GM21447 (cell line): ENCODE data around the gene NMT1.
A peak's percentile ranks its signal among the peaks of the same experiment; 100 is the strongest.

Experiments used
- ATAC-seq: cut with Tn5 transposase; IDR thresholded peaks from one replicate; pipeline ENCODE4 v1.9.1; 2021; ENCODE audit not compliant: unreplicated experiment

NMT1 gene

GRCh38 chr17:45060797-45061605 is at the start of gene NMT1:
TSS of gene NMT1 (plus strand) at chr17:45061317. CDS start at chr17:45061330, 13 bp downstream.
- peak; percentile 82 for ATAC-seq

DNA sequence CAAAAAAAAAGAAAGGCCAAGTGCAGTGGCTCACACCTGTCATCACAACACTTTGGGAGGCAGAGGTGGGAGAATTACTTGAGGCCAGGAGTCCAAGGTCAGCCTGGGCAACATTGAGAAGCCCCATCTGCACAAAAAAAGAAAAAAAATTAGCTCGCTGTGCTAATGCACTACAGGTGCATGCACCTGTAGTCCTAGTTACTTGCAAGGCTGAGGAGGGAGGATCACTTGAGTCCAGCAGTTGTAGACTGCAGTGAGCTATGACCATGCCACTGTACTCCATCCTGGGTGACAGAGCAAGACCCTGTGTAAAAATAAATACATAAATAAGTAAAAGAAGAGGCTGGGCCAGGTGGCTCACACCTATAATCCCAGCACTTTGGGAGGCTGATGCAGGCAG is 49.4 kb upstream of the NMT1 start:
- no peak for ATAC-seq

DNA sequence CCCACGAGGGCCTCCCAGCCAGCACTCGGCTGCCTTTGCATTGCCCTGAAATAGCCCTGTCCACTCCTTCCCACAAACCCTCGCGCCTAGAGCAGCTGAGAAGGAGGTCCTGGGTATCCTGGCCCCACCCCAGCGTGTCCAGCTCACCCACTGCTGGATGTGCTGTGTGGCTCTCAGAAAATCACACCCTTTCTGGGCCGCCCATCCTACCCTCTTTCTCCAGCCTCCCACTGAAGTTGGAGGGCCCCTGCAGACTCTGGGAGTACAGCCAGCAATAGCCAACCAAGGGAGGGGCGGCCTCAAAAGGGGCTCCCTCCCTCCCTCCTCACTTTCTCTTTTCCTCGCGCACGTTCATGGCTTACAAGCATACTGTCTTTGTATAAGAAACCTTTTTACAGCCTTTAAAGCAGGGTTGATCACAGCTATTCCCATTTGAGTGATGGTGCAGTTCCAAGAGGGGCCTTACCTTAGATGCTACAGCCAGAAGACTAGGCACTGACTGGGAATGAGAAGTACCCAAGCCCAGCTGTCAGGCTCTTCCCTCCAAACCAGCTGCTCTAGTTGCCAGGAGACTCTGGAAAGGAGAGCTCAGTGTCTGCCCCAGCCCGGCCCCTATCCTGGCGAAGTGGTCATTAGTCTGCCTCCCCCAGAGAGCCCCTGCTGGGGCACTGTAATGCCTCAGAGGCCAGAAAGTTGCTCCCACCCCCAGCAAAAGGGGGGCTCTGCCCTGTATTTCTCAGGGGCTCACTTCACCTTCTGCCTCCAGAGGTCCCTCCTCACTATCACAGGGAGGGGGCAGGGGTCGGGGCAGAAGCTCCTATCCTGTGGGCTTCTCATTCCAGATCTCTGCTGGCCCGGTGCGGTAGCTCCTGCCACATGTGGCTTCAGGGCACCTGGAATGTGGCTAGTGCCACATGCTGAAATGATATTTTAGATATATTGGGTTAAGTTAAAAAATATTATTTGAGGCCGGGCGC is 47.8 kb upstream of the NMT1 start:
- ATAC-seq: no peak

DNA sequence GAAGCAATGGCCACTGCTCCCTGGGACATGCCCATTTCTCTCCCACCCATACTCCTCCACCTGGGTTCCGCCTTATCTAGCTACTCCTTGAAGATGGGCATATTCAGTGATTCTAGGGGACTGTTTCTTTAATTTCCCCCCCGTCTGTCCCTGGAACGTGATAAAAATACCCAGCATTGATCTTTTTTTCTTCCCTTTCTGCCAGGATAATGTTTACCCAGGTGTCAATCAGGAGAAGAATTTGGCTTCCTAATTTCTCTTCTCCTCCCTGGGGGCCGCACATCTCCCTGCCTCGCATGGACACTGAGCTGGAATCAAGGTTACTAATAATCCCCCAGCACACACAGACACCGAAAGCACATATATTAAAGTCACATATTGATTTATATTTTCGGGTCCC is 44.9 kb upstream of the NMT1 start:
- no peak for ATAC-seq

DNA sequence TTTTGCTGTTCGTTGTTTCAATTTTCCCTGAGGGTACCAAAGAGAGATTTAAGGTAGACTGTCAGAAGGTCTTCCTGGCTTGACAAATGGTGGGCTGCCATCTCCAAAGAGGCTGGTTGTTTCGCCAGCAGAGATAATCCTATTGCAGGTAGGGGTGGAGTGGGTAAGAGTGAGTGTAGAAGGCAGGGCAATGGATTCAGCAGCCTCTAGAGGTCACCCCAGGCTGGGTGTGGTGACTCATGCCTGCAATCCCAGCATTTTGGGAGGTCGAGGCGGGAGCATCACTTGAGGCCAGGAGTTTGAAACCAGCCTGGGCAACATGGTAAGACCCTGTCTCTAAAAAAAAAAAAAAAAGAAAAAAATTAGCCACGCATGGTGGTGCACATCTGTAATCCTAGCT is 44.3 kb upstream of the NMT1 start:
- ATAC-seq: no peak

- ATAC-seq: no peak
Measured at GRCh38 chr17:45018514-45018847, 42.6 kb upstream of the NMT1 start.

GRCh38 chr17:45018848-45019711 is 42.0 kb upstream of the NMT1 start:
- ATAC-seq: no peak

DNA sequence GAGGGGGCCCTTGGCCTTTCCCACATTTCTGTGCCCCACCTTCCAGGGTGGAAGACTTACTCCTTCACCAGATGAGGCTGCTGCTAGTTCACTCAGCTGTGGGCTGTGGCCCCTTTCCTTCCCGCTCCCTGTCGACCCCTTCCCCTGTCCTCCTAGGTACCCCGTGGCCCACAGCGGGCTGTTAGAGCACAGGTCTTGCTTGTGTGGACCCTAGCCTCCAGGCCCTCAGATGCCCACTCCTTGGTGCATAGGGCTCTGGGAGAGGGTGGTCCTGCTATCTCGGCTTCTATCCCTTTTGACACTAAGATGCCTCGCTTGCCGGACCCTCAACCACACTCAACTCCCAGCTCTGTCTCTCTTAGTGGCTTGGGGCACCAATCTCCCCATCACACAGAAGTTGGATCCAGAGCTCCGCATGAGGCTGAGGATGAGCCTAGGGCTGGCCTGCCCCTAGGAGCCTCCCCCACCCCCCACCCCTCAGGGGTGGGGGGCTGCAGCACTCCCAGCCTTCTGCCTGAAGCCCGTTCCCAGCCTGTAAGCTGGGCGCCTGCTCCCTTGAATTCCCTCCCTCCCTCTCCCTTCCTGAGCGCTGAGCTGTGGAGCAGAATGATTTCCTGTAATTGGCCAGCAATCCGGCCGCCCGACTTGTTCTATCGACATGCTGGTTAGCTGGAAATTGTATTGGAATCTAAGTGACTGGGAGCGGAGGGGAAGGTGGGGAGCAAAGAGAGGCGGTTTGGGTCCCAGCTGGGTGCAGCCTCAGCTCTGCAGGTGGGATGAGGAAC is 40.6 kb upstream of the NMT1 start:
- no peak for ATAC-seq

DNA sequence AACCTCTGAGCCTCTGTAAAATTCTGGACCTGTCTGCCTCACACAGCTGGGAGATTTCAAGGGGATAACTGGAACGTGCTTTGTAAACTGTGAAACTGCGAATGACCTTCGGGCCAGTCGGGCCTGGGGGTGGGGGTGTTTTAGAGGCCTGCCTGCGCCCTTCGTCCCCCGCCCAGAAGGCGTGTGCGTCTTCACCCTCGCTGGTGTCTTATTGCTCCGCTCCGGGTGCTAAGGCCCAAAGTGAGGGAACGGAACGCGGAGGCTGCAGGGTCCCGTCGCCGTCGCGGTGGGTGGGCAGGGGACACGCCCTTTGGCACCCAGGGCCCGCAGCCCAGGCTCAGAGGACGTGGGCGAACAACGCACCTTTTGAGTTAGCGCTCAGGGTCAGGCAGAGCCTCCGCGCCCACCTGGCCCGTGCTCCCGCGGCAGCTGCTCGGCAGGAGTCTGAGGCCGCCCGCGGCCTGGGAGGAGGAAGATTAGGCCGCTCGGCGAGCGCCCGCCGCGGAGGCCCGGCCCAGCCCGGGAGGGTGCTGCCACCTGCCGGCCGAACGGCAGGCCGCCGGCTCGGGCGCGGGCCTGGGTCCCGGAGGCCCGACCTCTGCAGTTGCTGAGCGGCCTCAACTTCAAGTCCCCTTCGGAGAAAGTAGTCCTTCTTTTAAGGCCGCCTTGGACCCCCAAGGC is 39.4 kb upstream of the NMT1 start:
- ATAC-seq: no peak

GRCh38 chr17:45022288-45022648 is 38.8 kb upstream of the NMT1 start:
- ATAC-seq: no peak

GRCh38 chr17:45022655-45023339 is 38.3 kb upstream of the NMT1 start:
- ATAC-seq: no peak

GRCh38 chr17:45029096-45029495 is 32.0 kb upstream of the NMT1 start:
- no peak for ATAC-seq

GRCh38 chr17:45029758-45030423 is 31.2 kb upstream of the NMT1 start:
- no peak for ATAC-seq

DNA sequence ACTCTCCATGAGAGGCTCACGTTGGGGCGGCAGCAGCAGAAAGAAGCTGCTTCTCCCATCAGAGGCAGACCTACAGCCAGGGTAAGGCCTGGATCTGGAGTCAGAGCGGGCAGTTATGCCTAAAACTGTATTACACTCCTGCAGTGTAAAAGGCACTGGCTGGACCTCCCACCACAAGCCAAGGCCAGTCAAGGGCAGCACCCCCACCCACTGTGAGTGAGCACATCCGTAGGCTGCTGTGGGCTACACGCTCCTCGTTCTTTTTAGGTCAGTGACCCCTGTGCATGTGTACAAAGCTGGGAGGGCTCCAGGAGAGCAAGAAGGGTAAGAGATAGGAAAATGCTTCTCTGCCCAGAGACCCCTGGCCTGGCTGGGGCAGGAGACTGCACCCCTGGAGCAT is 30.4 kb upstream of the NMT1 start:
- ATAC-seq: no peak

GRCh38 chr17:45031231-45032173 is 29.6 kb upstream of the NMT1 start:
- no peak for ATAC-seq

DNA sequence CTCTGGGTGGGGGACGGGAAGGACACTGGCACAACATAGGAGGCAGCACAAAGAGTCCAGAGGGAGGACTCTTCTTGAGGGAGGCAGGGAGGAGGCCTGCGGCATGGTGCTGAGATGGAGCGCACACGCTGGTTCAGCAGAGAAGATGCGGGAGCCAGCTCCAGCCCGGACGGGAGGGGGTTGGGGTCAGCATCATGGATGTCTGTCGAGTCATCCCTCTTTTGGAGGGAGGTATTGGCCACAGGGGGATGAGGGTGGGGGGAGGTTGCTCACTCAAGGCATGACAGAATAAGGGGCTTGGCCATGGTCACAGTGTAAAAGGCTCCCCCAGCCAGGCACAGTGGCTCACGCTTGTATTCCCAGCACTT is 29.0 kb upstream of the NMT1 start:
- no peak for ATAC-seq

- ATAC-seq: no peak
Measured at GRCh38 chr17:45034599-45034998, 26.5 kb upstream of the NMT1 start.

DNA sequence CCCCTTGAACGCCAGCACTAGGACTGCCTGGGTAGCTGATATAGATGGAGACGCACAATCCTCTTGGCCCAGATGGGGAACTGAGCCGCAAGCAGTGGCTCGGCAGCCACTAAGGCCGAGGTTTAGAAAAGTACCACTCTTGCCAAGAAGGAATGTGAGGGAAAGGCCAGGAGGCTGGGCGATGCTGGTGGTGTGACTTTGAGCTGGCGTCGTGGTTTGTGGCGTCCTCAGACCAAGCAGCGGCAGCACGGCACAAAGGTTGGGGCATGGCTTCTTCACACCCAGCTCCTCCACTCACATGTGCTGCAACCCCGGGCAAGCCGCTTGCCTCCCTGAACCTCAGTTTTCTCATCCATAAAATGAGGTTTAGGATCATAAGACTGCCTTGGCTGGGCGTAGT is 25.3 kb upstream of the NMT1 start:
- no peak for ATAC-seq
